GM23338 (cell line): ENCODE results near the gene HDAC8.

Experiments
- ETS1 ChIP-seq: IDR thresholded peaks from 2 replicates; pipeline ENCODE4 v1.6.1; 2016; ENCODE audit warnings: antibody characterized with exemption
- EZH2 ChIP-seq: fragments of 200-600 bp; sonication (generic); IDR thresholded peaks from one replicate; pipeline ENCODE4 v1.8.0; 2017; ENCODE audit warnings: antibody characterized with exemption, mild to moderate bottlenecking, low read depth; ENCODE audit not compliant: unreplicated experiment
- EZH2phosphoT487 ChIP-seq: fragments of 200-600 bp; sonication (generic); IDR thresholded peaks from one replicate; pipeline ENCODE4 v1.8.1; 2018; ENCODE audit warnings: antibody characterized with exemption; ENCODE audit not compliant: unreplicated experiment
- JUNB ChIP-seq: IDR thresholded peaks from one replicate; pipeline ENCODE4 v1.6.1; 2016; ENCODE audit warnings: antibody characterized with exemption; ENCODE audit not compliant: unreplicated experiment
- POLR2AphosphoS5 ChIP-seq: IDR thresholded peaks from 2 replicates; pipeline ENCODE4 v1.6.1; 2016; ENCODE audit warnings: antibody characterized with exemption, low read depth
- TF ChIP-seq, protein P1 (sequence below), 2 experiments: fragments of 200-600 bp in 1 of 2; sonication (generic) in 1 of 2; conservative IDR thresholded peaks; 2 replicates each; pipeline versions ENCODE4 v1.5.1 to v1.6.1; 2016 to 2017; ENCODE audit warnings: antibody characterized with exemption in 2 of 2, low read depth in 2 of 2, mild to moderate bottlenecking in 2 of 2, moderate library complexity in 1 of 2
- TF ChIP-seq, protein P2 (sequence below): IDR thresholded peaks from one replicate; pipeline ENCODE4 v1.6.1; 2018; ENCODE audit warnings: antibody characterized with exemption; ENCODE audit not compliant: unreplicated experiment

DNA sequence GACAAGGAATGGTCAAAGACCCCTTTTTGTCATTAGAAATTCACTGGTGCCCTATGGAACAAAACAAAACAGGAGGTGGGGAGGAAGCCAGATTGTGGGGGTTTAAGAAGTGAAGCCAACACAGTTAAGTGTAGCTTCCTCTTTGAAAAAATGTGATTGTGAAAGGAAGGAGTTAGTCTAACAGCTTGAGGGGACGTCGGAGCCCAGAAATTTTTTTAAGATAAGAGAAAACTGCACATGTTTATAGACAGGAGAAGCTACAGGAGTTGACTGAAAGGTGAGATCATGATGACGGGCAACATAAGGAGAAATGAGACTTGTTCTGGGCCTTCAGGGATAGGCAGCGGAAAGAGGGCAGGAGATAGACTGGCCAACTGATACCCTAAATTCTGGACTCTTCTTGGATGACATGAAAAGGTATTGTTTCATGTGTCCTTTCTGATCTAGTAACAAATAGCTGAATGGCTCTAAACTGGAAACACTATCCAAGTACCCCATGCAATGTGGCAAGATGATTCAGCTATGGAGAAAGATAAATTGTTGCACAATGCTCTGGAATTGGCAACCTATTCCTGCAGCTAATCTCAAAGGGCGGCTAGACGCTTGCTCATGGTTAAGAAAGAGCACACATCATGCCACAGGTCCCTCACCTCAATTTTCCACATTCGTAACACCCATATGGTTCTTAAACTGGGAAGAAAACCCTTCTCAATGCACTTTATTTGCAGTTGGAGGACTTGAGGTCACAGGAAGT lies 3.7 kb upstream of the HDAC8 start:
- TF ChIP-seq ETS1 (no peak), JUNB (no peak), EZH2 (no peak), EZH2phosphoT487 (no peak), POLR2AphosphoS5 (no peak)
- TF ChIP-seq, protein P1, sequence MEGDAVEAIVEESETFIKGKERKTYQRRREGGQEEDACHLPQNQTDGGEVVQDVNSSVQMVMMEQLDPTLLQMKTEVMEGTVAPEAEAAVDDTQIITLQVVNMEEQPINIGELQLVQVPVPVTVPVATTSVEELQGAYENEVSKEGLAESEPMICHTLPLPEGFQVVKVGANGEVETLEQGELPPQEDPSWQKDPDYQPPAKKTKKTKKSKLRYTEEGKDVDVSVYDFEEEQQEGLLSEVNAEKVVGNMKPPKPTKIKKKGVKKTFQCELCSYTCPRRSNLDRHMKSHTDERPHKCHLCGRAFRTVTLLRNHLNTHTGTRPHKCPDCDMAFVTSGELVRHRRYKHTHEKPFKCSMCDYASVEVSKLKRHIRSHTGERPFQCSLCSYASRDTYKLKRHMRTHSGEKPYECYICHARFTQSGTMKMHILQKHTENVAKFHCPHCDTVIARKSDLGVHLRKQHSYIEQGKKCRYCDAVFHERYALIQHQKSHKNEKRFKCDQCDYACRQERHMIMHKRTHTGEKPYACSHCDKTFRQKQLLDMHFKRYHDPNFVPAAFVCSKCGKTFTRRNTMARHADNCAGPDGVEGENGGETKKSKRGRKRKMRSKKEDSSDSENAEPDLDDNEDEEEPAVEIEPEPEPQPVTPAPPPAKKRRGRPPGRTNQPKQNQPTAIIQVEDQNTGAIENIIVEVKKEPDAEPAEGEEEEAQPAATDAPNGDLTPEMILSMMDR (conservative IDR thresholded peaks at IDR 0.05; ENCODE audit: low read depth in 2 of 2): no peak
- TF ChIP-seq, protein P2, sequence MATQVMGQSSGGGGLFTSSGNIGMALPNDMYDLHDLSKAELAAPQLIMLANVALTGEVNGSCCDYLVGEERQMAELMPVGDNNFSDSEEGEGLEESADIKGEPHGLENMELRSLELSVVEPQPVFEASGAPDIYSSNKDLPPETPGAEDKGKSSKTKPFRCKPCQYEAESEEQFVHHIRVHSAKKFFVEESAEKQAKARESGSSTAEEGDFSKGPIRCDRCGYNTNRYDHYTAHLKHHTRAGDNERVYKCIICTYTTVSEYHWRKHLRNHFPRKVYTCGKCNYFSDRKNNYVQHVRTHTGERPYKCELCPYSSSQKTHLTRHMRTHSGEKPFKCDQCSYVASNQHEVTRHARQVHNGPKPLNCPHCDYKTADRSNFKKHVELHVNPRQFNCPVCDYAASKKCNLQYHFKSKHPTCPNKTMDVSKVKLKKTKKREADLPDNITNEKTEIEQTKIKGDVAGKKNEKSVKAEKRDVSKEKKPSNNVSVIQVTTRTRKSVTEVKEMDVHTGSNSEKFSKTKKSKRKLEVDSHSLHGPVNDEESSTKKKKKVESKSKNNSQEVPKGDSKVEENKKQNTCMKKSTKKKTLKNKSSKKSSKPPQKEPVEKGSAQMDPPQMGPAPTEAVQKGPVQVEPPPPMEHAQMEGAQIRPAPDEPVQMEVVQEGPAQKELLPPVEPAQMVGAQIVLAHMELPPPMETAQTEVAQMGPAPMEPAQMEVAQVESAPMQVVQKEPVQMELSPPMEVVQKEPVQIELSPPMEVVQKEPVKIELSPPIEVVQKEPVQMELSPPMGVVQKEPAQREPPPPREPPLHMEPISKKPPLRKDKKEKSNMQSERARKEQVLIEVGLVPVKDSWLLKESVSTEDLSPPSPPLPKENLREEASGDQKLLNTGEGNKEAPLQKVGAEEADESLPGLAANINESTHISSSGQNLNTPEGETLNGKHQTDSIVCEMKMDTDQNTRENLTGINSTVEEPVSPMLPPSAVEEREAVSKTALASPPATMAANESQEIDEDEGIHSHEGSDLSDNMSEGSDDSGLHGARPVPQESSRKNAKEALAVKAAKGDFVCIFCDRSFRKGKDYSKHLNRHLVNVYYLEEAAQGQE: no peak
